PC-9 (cell line): ENCODE results near the gene FAM174A. TPM values are rescaled to one million over a fixed set of nuclear protein-coding genes. Genes with fewer than 3 reads are reported as not detected.

Experiments
- BruUV-seq: library from RNA; stranded (reverse); fragments of 400-500 nt; replicated peaks from 2 replicates; lab custom pipeline; 2021; lab: Mats Ljungman, UMichigan
- CTCF ChIA-PET: fragments of 300-600 bp; sonication (Branson Sonifier 250); formaldehyde crosslinking; loops from one replicate; lab custom pipeline; 2022; ENCODE audit warnings: antibody characterized with exemption; lab: Charles Lee
- POLR2A ChIA-PET: fragments of 300-600 bp; sonication (Branson Sonifier 250); formaldehyde crosslinking; loops from one replicate; lab custom pipeline; 2022; ENCODE audit warnings: antibody characterized with exemption; ENCODE audit not compliant: unreplicated experiment; lab: Charles Lee
- DNase-seq, 2 experiments: peaks; one replicate each; pipeline versions ENCODE4 v3.0.0 to v3.0.0-alpha.2; 2015 to 2022; ENCODE audit warnings: mixed read lengths in 1 of 2
- H2AFZ ChIP-seq: fragments of 200-600 bp; sonication (generic); 2 replicates; pipeline ENCODE4 v1.8.1; 2017; ENCODE audit warnings: antibody characterized with exemption
- H3F3A ChIP-seq: fragments of 200-600 bp; sonication (generic); 2 replicates; pipeline ENCODE4 v1.8.1; 2017; ENCODE audit warnings: antibody characterized with exemption, mild to moderate bottlenecking, low read depth; ENCODE audit not compliant: insufficient read depth
- H3K27ac ChIP-seq: fragments of 200-600 bp; sonication (generic); 2 replicates; pipeline ENCODE4 v1.6.1; 2016; ENCODE audit warnings: mixed run types
- H3K27me3 ChIP-seq: fragments of 200-600 bp; sonication (generic); 2 replicates; pipeline ENCODE4 v1.6.1; 2016; ENCODE audit warnings: low read depth, mixed run types; ENCODE audit not compliant: insufficient read depth
- H3K36me3 ChIP-seq: fragments of 200-600 bp; sonication (generic); 2 replicates; pipeline ENCODE4 v1.6.1; 2016; ENCODE audit warnings: low read depth, mixed run types
- H3K4me1 ChIP-seq: fragments of 200-600 bp; sonication (generic); replicated peaks from 2 replicates; pipeline ENCODE4 v1.6.1; 2016; ENCODE audit warnings: mixed run types; ENCODE audit not compliant: insufficient read depth
- H3K4me2 ChIP-seq: fragments of 200-600 bp; sonication (generic); 2 replicates; pipeline ENCODE4 v1.6.1; 2017; ENCODE audit warnings: mixed run types
- H3K4me3 ChIP-seq: fragments of 200-600 bp; sonication (generic); 2 replicates; pipeline ENCODE4 v1.6.1; 2016; ENCODE audit warnings: mixed run types
- H3K79me2 ChIP-seq: fragments of 200-600 bp; sonication (generic); 2 replicates; pipeline ENCODE4 v1.6.1; 2017; ENCODE audit warnings: low read depth, mixed run types
- H3K9me2 ChIP-seq: fragments of 200-600 bp; sonication (generic); 2 replicates; pipeline ENCODE4 v1.8.1; 2017; ENCODE audit warnings: mild to moderate bottlenecking; ENCODE audit not compliant: insufficient read depth
- H3K9me3 ChIP-seq: fragments of 200-600 bp; sonication (generic); 2 replicates; pipeline ENCODE4 v1.8.1; 2016; ENCODE audit warnings: low read depth; ENCODE audit not compliant: insufficient read depth
- H4K20me1 ChIP-seq: fragments of 200-600 bp; sonication (generic); 2 replicates; pipeline ENCODE4 v1.8.1; 2017; ENCODE audit not compliant: insufficient read depth
- EZH2 ChIP-seq: fragments of 200-600 bp; sonication (generic); IDR thresholded peaks from 2 replicates; pipeline ENCODE4 v1.8.0; 2017; ENCODE audit warnings: antibody characterized with exemption, low read depth
- intact Hi-C: fragments of 100-400 bp; cut with micrococcal nuclease; formaldehyde crosslinking; loops from one replicate; pipeline ENCODE4 v1.10.0; 2022; ENCODE audit not compliant: unreplicated experiment
- total RNA-seq: library from RNA; stranded (reverse); gene quantifications from 2 replicates; pipeline ENCODE4 v1.2.3, GENCODE V29; 2021
- TF ChIP-seq, protein P1 (sequence below): fragments of 200-600 bp; sonication (generic); conservative IDR thresholded peaks from 2 replicates; pipeline ENCODE4 v1.6.1; 2017; ENCODE audit warnings: mixed run types, antibody characterized with exemption, mild to moderate bottlenecking, moderate library complexity

FAM174A gene
- total RNA-seq, 1 experiment from 2014 or later = 9.2 TPM

DNA sequence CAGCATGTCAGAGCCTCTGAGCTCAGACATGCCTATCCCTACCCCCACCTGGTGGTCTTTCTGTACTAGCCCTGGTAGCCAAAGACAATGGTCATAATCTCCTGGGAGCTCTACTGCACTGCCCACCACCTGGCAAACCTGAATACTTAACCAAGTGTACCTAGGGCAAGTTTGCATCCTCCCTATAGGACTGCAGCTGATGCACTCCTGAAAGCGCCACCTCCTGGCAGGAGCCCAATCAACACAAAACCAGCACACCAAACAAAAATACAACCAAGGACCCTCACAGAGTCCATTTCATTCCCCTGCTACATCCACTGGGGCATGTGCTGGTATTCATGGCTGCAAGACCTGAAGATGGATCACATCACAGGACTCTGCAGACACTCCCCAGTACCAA lies 14.8 kb upstream of the FAM174A start:
- Histone ChIP-seq H3K4me2 (no peak overlapping the region), H3K27me3 (no peaks in the 10 kb centered on the region), H3K36me3 (no peaks in the 10 kb centered on the region), H3K9me2 (no peaks in the 10 kb centered on the region), H3K4me3 (no peak overlapping the region), H3K4me1 (no peaks in the 10 kb centered on the region), H4K20me1 (no peaks in the 10 kb centered on the region), H3K27ac (no peak overlapping the region), H3F3A (no peaks in the 10 kb centered on the region), H3K9me3 (no peaks in the 10 kb centered on the region), H2AFZ (no peak overlapping the region), H3K79me2 (no peaks in the 10 kb centered on the region)
- ChIA-PET POLR2A (no interaction called here), CTCF (no interaction called here)
- DNase-seq = no peak
- intact Hi-C loops = no loop called here
- no TSS peak for BruUV-seq
- TF ChIP-seq EZH2 = no peak
- TF ChIP-seq, protein P1, sequence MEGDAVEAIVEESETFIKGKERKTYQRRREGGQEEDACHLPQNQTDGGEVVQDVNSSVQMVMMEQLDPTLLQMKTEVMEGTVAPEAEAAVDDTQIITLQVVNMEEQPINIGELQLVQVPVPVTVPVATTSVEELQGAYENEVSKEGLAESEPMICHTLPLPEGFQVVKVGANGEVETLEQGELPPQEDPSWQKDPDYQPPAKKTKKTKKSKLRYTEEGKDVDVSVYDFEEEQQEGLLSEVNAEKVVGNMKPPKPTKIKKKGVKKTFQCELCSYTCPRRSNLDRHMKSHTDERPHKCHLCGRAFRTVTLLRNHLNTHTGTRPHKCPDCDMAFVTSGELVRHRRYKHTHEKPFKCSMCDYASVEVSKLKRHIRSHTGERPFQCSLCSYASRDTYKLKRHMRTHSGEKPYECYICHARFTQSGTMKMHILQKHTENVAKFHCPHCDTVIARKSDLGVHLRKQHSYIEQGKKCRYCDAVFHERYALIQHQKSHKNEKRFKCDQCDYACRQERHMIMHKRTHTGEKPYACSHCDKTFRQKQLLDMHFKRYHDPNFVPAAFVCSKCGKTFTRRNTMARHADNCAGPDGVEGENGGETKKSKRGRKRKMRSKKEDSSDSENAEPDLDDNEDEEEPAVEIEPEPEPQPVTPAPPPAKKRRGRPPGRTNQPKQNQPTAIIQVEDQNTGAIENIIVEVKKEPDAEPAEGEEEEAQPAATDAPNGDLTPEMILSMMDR = no peak; the same call in 1 of the 2 replicates

DNA sequence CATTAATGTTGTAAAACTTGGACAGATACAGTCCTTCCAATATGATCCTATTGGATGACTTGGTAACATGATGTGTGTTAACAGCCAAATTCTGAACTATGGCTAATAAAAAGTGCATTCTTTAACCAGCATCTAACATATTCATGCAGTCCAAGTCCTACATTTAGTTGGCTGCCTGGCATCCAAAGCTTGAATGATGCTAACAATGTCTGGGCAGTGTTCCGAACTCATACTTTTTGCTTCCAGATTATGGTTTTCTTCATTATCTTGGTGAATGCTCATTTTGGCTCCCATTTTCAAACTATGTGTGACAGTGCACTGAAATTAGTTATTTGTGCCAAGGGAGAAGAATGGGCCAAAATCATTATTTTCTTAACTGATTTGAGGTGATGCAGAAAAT lies 2.8 kb downstream of the FAM174A start:
- peaks cover 19% of the 10 kb centered on the region; the same call in 1 of the 2 replicates for H3K79me2 ChIP-seq
- H3K4me2 ChIP-seq = 0 out of 2 replicates have a peak overlapping the region, but pooled peaks have one; percentile 8
- no peaks in the 10 kb centered on the region for H4K20me1 ChIP-seq
- no peaks in the 10 kb centered on the region for H3F3A ChIP-seq
- no peaks in the 10 kb centered on the region for H3K27me3 ChIP-seq
- POLR2A ChIA-PET = no interaction called here
- H2AFZ ChIP-seq = no peak overlapping the region
- BruUV-seq = no TSS peak
- no peak overlapping the region for H3K4me3 ChIP-seq
- H3K9me2 ChIP-seq = no peaks in the 10 kb centered on the region
- no peak for DNase-seq
- peaks cover 19% of the 10 kb centered on the region for H3K4me1 ChIP-seq
- intact Hi-C loops = no loop called here
- CTCF ChIA-PET = no interaction called here
- H3K36me3 ChIP-seq = no peaks in the 10 kb centered on the region
- no peaks in the 10 kb centered on the region for H3K9me3 ChIP-seq
- H3K27ac ChIP-seq = no peak overlapping the region
- TF ChIP-seq EZH2 = no peak
- TF ChIP-seq, protein P1 = no peak

DNA sequence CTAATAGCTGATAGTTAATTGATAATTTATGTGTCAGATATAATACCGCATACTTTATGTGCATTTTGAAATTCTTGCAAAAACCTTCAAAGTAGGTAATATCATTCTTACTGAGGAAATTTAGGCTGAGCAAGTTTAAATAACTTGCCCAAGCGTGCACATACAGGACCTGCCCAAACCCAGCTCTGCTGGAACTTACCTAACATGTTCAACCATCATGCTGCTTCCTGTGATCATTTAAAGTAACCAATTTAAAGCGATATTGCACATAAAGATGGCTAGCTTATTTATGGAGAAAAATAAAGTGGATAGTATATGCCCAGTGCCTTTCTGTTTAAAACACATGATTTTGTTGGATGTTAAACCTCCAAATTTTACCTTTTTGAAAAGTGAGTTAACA lies 4.3 kb downstream of the FAM174A start:
- POLR2A ChIA-PET = no interaction called here
- no peaks in the 10 kb centered on the region for H3K9me3 ChIP-seq
- H3K79me2 ChIP-seq = peaks cover 19% of the 10 kb centered on the region; the same call in 1 of the 2 replicates
- no peaks in the 10 kb centered on the region for H3K36me3 ChIP-seq
- no peaks in the 10 kb centered on the region for H4K20me1 ChIP-seq
- no peaks in the 10 kb centered on the region for H3F3A ChIP-seq
- DNase-seq = no peak
- H3K9me2 ChIP-seq = no peaks in the 10 kb centered on the region
- no TSS peak for BruUV-seq
- no peaks in the 10 kb centered on the region for H3K27me3 ChIP-seq
- H3K4me3 ChIP-seq = no peak overlapping the region
- peaks cover 14% of the 10 kb centered on the region for H3K4me1 ChIP-seq
- CTCF ChIA-PET = no interaction called here
- no peak overlapping the region for H3K27ac ChIP-seq
- intact Hi-C loops = no loop called here
- H2AFZ ChIP-seq = no peak overlapping the region
- TF ChIP-seq, protein P1 = no peak
- TF ChIP-seq EZH2 = no peak
- no peak overlapping the region for H3K4me2 ChIP-seq
